Neural cell (in vitro differentiated cells): ENCODE measurements around the gene NPDC1. TPM values are rescaled to one million over a fixed set of nuclear protein-coding genes. Genes with fewer than 3 reads are reported as not detected.

ENCODE experiments used
- H2AFZ ChIP-seq: fragments of 200-600, 300-800 bp; sonication (generic), shearing (Covaris generic); 2 replicates; pipeline ENCODE4 v1.6.0; 2014; ENCODE audit warnings: low read depth, mild to moderate bottlenecking, antibody characterized with exemption, low read length, moderate library complexity
- H3F3A ChIP-seq: fragments of 200-600 bp; shearing (Covaris generic); 2 replicates; pipeline ENCODE4 v1.6.1; 2016; ENCODE audit warnings: mild to moderate bottlenecking, moderate library complexity, mixed read lengths, antibody characterized with exemption, low read length; ENCODE audit not compliant: insufficient read depth, poor library complexity, severe bottlenecking
- H3K27ac ChIP-seq: fragments of 200-600, 300-800 bp; sonication (generic), shearing (Covaris generic); 2 replicates; pipeline ENCODE4 v1.5.1; 2014; ENCODE audit warnings: mild to moderate bottlenecking, low read length, moderate library complexity
- H3K27me3 ChIP-seq: fragments of 300-800, 200-600 bp; sonication (generic), shearing (Covaris generic); 2 replicates; pipeline ENCODE4 v1.6.0; 2014; ENCODE audit warnings: mild to moderate bottlenecking, low read depth, low read length, moderate library complexity; ENCODE audit not compliant: insufficient read depth
- H3K36me3 ChIP-seq: fragments of 300-800, 200-600 bp; sonication (generic), shearing (Covaris generic); 2 replicates; pipeline ENCODE4 v1.5.1; 2014; ENCODE audit warnings: mild to moderate bottlenecking, antibody characterized with exemption, low read length, moderate library complexity; ENCODE audit not compliant: insufficient read depth
- H3K4me2 ChIP-seq: fragments of 300-800, 200-600 bp; sonication (generic), shearing (Covaris generic); 2 replicates; pipeline ENCODE4 v1.6.0; 2014; ENCODE audit warnings: mild to moderate bottlenecking, low read length
- H3K4me3 ChIP-seq: fragments of 300-800, 200-600 bp; sonication (generic), shearing (Covaris generic); 2 replicates; pipeline ENCODE4 v1.5.1; 2014; ENCODE audit warnings: mild to moderate bottlenecking, low read length, moderate library complexity
- H3K79me2 ChIP-seq: fragments of 200-600 bp; shearing (Covaris generic); replicated peaks from 2 replicates; pipeline ENCODE4 v1.6.0; 2014; ENCODE audit warnings: mild to moderate bottlenecking, low read length, moderate library complexity; ENCODE audit not compliant: insufficient read depth
- H3K9ac ChIP-seq: fragments of 300-800, 200-600 bp; sonication (generic), shearing (Covaris generic); 2 replicates; pipeline ENCODE4 v1.6.1; 2016; ENCODE audit warnings: mild to moderate bottlenecking, low read length, mixed read lengths
- H3K9me2 ChIP-seq: fragments of 200-600 bp; shearing (Covaris generic); 2 replicates; pipeline ENCODE4 v1.6.1; 2016; ENCODE audit warnings: mild to moderate bottlenecking, low read length, mixed read lengths; ENCODE audit not compliant: insufficient read depth
- H3K9me3 ChIP-seq: fragments of 200-600, 300-800 bp; sonication (generic), shearing (Covaris generic); 2 replicates; pipeline ENCODE4 v1.6.1; 2016; ENCODE audit warnings: mild to moderate bottlenecking, mixed run types, low read length, moderate library complexity, mixed read lengths
- H4K20me1 ChIP-seq: fragments of 200-600 bp; shearing (Covaris generic); 2 replicates; pipeline ENCODE4 v1.6.1; 2016; ENCODE audit warnings: mild to moderate bottlenecking, mixed run types; ENCODE audit not compliant: insufficient read depth
- EP300 ChIP-seq: fragments of 450-650 bp; conservative IDR thresholded peaks from 2 replicates; pipeline ENCODE4 v1.6.1; 2014; ENCODE audit warnings: antibody characterized with exemption, mild to moderate bottlenecking, moderate library complexity; ENCODE audit not compliant: poor library complexity, severe bottlenecking
- EZH2 ChIP-seq: fragments of 200-600, 300-800 bp; shearing (Covaris generic), sonication (generic); IDR thresholded peaks from 2 replicates; pipeline ENCODE4 v1.6.1; 2014; ENCODE audit warnings: antibody characterized with exemption, low read length, borderline replicate concordance, mild to moderate bottlenecking; ENCODE audit not compliant: insufficient read depth, poor library complexity, severe bottlenecking
- MXI1 ChIP-seq: fragments of 450-650 bp; conservative IDR thresholded peaks from 2 replicates; pipeline ENCODE4 v1.6.1; 2014; ENCODE audit warnings: antibody characterized with exemption, mild to moderate bottlenecking; ENCODE audit not compliant: poor library complexity, severe bottlenecking
- POLR2AphosphoS5 ChIP-seq: IDR thresholded peaks from 2 replicates; pipeline ENCODE4 v1.6.1; 2012
- REST ChIP-seq: IDR thresholded peaks from 2 replicates; pipeline ENCODE4 v1.6.1; 2012; ENCODE audit warnings: borderline replicate concordance
- SMC3 ChIP-seq: fragments of 450-650 bp; conservative IDR thresholded peaks from 2 replicates; pipeline ENCODE4 v1.6.1; 2014; ENCODE audit warnings: antibody characterized with exemption, mild to moderate bottlenecking, moderate library complexity; ENCODE audit not compliant: poor library complexity
- TAF1 ChIP-seq: IDR thresholded peaks from 2 replicates; pipeline ENCODE4 v1.6.1; 2012; ENCODE audit warnings: low read depth
- polyA plus RNA-seq: library from polyadenylated mRNA; depleted of rRNA; stranded (reverse); fragments of >200 nt; gene quantifications from 2 replicates; pipeline ENCODE4 v1.2.3, GENCODE V29; 2014
- TF ChIP-seq, protein P1 (sequence below): fragments of 450-650 bp; IDR thresholded peaks from 2 replicates; pipeline ENCODE4 v1.5.1; 2014; ENCODE audit warnings: antibody characterized with exemption, mild to moderate bottlenecking, moderate library complexity; ENCODE audit not compliant: poor library complexity, severe bottlenecking

Gene NPDC1
- polyA plus RNA-seq, 1 donor from 2014 or later, result 161 TPM

DNA sequence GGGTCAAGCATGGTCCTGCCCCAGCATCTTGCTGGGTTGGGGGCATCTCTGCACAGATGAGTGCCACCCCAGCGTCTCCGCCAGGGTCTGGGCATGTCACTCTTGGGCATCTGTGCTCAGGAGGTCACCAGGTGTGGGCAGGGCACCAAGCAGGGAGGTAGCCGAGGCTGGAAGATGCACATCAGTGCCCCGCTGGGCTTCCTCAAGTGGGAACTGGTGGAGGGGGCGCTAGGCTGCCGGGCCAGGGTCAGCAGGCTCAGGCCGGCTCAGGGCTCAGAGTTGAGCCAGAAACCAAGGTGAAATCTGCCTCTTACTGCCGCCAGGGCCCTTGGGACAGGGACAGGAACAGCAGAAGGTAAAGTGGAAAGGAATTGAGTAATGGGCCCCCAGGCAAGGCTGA, 10.0 kb downstream of the NPDC1 start:
- H3K9ac ChIP-seq, result no peak overlapping the region
- no peak overlapping the region for H3K27ac ChIP-seq
- no peak overlapping the region for H3K4me2 ChIP-seq
- H3K4me3 ChIP-seq, result no peak overlapping the region
- H2AFZ ChIP-seq, result no peak overlapping the region
- H3K9me2 ChIP-seq, result no peaks in the 10 kb centered on the region
- no peaks in the 10 kb centered on the region for H3K9me3 ChIP-seq
- H3F3A ChIP-seq, result no peaks in the 10 kb centered on the region
- H4K20me1 ChIP-seq, result no peaks in the 10 kb centered on the region
- H3K27me3 ChIP-seq, result no peaks in the 10 kb centered on the region
- no peaks in the 10 kb centered on the region for H3K36me3 ChIP-seq
- H3K79me2 ChIP-seq, result no peaks in the 10 kb centered on the region
- TF ChIP-seq REST, result no peak
- no peak for TF ChIP-seq EP300
- TF ChIP-seq, protein P1, sequence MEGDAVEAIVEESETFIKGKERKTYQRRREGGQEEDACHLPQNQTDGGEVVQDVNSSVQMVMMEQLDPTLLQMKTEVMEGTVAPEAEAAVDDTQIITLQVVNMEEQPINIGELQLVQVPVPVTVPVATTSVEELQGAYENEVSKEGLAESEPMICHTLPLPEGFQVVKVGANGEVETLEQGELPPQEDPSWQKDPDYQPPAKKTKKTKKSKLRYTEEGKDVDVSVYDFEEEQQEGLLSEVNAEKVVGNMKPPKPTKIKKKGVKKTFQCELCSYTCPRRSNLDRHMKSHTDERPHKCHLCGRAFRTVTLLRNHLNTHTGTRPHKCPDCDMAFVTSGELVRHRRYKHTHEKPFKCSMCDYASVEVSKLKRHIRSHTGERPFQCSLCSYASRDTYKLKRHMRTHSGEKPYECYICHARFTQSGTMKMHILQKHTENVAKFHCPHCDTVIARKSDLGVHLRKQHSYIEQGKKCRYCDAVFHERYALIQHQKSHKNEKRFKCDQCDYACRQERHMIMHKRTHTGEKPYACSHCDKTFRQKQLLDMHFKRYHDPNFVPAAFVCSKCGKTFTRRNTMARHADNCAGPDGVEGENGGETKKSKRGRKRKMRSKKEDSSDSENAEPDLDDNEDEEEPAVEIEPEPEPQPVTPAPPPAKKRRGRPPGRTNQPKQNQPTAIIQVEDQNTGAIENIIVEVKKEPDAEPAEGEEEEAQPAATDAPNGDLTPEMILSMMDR, result no peak
- TF ChIP-seq POLR2AphosphoS5, result no peak
- TF ChIP-seq EZH2, result no peak
- TF ChIP-seq TAF1, result no peak
- TF ChIP-seq MXI1, result no peak
- no peak for TF ChIP-seq SMC3

GRCh38 chr9:137035507-137035834, 10.5 kb downstream of the NPDC1 start:
- no peaks in the 10 kb centered on the region for H3K36me3 ChIP-seq
- H3K9me2 ChIP-seq, result no peaks in the 10 kb centered on the region
- no peaks in the 10 kb centered on the region for H3K27me3 ChIP-seq
- no peaks in the 10 kb centered on the region for H3K79me2 ChIP-seq
- H2AFZ ChIP-seq, result no peak overlapping the region
- TF ChIP-seq POLR2AphosphoS5 (no peak), TAF1 (no peak), MXI1 (no peak), SMC3 (peak; percentile 5)
- TF ChIP-seq, protein P1, result no peak
- H3F3A ChIP-seq, result no peaks in the 10 kb centered on the region
- H3K9me3 ChIP-seq, result no peaks in the 10 kb centered on the region
- H3K9ac ChIP-seq, result no peak overlapping the region
- no peak overlapping the region for H3K27ac ChIP-seq
- H3K4me2 ChIP-seq, result no peak overlapping the region
- H4K20me1 ChIP-seq, result no peaks in the 10 kb centered on the region
- H3K4me3 ChIP-seq, result no peak overlapping the region
